ENCODE measurements around the gene NLE1. TPM values are rescaled to one million over a fixed set of nuclear protein-coding genes. Genes with fewer than 3 reads are reported as not detected.

The NLE1 gene
- total RNA-seq, 1 donor from 2014 or later: 12.4 TPM

GRCh38 chr17:35101036-35101435 is 41.1 kb downstream of the NLE1 start:
- Histone ChIP-seq H4K20me1 (ENCODE audit: low read depth) (no peaks in the 10 kb centered on the region), H2AFZ (replicated peaks) (no peak overlapping the region), H3K36me3 (no peaks in the 10 kb centered on the region), H3K79me2 (ENCODE audit: low read depth) (no peaks in the 10 kb centered on the region), H3K9ac (no peak overlapping the region), H3K27ac (no peak overlapping the region), H3K4me3 (no peak overlapping the region), H3F3A (ENCODE audit: low read depth) (no peaks in the 10 kb centered on the region), H3K27me3 (no peaks in the 10 kb centered on the region), H3K4me2 (no peak overlapping the region), H3K9me3 (ENCODE audit: low read depth) (no peaks in the 10 kb centered on the region), H3K4me1 (no peaks in the 10 kb centered on the region)
- Mint-ChIP-seq H3K27ac (no peak overlapping the region), H3K4me3 (no peak overlapping the region), H3K9me3 (no peaks in the 10 kb centered on the region), H3K4me1 (no peaks in the 10 kb centered on the region), H3K27me3 (ENCODE audit: insufficient read depth, low read depth) (peaks cover 2% of the 10 kb centered on the region), H3K36me3 (peaks cover 2% of the 10 kb centered on the region)
- TF ChIP-seq EZH2 (IDR thresholded peaks at IDR 0.05) (no peak), EZH2phosphoT487 (IDR thresholded peaks at IDR 0.05) (no peak), CTCF (IDR thresholded peaks at IDR 0.05) (no peak)
- DNase-seq (ENCODE audit: low spot score): no peak

GRCh38 chr17:35099908-35100307 is 42.2 kb downstream of the NLE1 start:
- H3K27me3 Mint-ChIP-seq (ENCODE audit: insufficient read depth, low read depth): peaks cover 2% of the 10 kb centered on the region

GRCh38 chr17:35097776-35098175 is 44.3 kb downstream of the NLE1 start:
- H4K20me1 ChIP-seq (ENCODE audit: low read depth): no peaks in the 10 kb centered on the region
- no peak overlapping the region for H3K9ac ChIP-seq
- H3K4me1 ChIP-seq: no peaks in the 10 kb centered on the region
- no peak overlapping the region for H2AFZ ChIP-seq (replicated peaks)
- no peak overlapping the region for H3K27ac ChIP-seq
- no peak for TF ChIP-seq CTCF (IDR thresholded peaks at IDR 0.05)
- no peak for TF ChIP-seq EZH2 (IDR thresholded peaks at IDR 0.05)
- TF ChIP-seq EZH2phosphoT487 (IDR thresholded peaks at IDR 0.05): no peak
- H3K9me3 Mint-ChIP-seq: no peaks in the 10 kb centered on the region
- no peaks in the 10 kb centered on the region for H3K27me3 ChIP-seq
- H3K4me1 Mint-ChIP-seq: no peaks in the 10 kb centered on the region
- H3K79me2 ChIP-seq (ENCODE audit: low read depth): no peaks in the 10 kb centered on the region
- no peak overlapping the region for H3K4me3 ChIP-seq
- H3K4me3 Mint-ChIP-seq: no peak overlapping the region
- no peak overlapping the region for H3K27ac Mint-ChIP-seq
- DNase-seq (ENCODE audit: low spot score): no peak
- no peaks in the 10 kb centered on the region for H3K27me3 Mint-ChIP-seq (ENCODE audit: insufficient read depth, low read depth)
- no peaks in the 10 kb centered on the region for H3K9me3 ChIP-seq (ENCODE audit: low read depth)
- H3K36me3 ChIP-seq: no peaks in the 10 kb centered on the region
- H3K4me2 ChIP-seq: no peak overlapping the region
- no peaks in the 10 kb centered on the region for H3K36me3 Mint-ChIP-seq
- no peaks in the 10 kb centered on the region for H3F3A ChIP-seq (ENCODE audit: low read depth)

More at GRCh38 chr17:35099908-35100307, 42.2 kb downstream of the NLE1 start:
- no peaks in the 10 kb centered on the region for H3K4me1 Mint-ChIP-seq
- H3K4me1 ChIP-seq: no peaks in the 10 kb centered on the region
- no peak overlapping the region for H2AFZ ChIP-seq (replicated peaks)
- no peaks in the 10 kb centered on the region for H3K27me3 ChIP-seq
- H3K27ac Mint-ChIP-seq: no peak overlapping the region
- H3K36me3 Mint-ChIP-seq: no peaks in the 10 kb centered on the region
- no peak overlapping the region for H3K27ac ChIP-seq
- H3K36me3 ChIP-seq: no peaks in the 10 kb centered on the region
- H3K79me2 ChIP-seq (ENCODE audit: low read depth): no peaks in the 10 kb centered on the region
- TF ChIP-seq CTCF (IDR thresholded peaks at IDR 0.05) (no peak), EZH2 (IDR thresholded peaks at IDR 0.05) (no peak), EZH2phosphoT487 (IDR thresholded peaks at IDR 0.05) (no peak)
- H3K9ac ChIP-seq: no peak overlapping the region
- no peaks in the 10 kb centered on the region for H3K9me3 Mint-ChIP-seq
- no peaks in the 10 kb centered on the region for H3F3A ChIP-seq (ENCODE audit: low read depth)
- H3K9me3 ChIP-seq (ENCODE audit: low read depth): no peaks in the 10 kb centered on the region
- no peak overlapping the region for H3K4me2 ChIP-seq
- no peak for DNase-seq (ENCODE audit: low spot score)
- H4K20me1 ChIP-seq (ENCODE audit: low read depth): no peaks in the 10 kb centered on the region
- H3K4me3 ChIP-seq: no peak overlapping the region
- no peak overlapping the region for H3K4me3 Mint-ChIP-seq
